GM18861 (cell line): Measurements from ENCODE around the gene TRAPPC11.

Experiments used
- ATAC-seq: cut with Tn5 transposase; IDR thresholded peaks from one replicate; pipeline ENCODE4 v1.9.1; 2021; ENCODE audit not compliant: unreplicated experiment

The TRAPPC11 gene

DNA sequence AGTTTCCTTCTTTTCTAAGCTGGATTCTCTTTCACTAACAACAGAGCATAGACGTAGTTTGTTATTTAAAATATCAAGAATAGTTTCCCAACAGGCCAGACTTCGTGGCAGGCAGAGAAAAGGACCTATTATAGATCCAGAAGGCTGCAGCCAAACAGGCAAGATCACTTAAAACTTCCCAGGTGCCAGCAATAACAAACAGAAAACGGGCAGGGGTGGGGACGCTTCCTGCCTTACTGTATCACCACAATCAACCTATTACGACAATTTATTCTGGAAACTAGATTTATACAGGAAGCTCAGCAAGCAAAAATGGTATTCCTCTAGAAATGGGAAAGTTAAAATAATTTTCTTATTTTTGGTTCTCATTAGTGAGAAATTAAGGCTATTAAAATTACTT lies 22.2 kb upstream of the TRAPPC11 start:
- ATAC-seq, result no peak

DNA sequence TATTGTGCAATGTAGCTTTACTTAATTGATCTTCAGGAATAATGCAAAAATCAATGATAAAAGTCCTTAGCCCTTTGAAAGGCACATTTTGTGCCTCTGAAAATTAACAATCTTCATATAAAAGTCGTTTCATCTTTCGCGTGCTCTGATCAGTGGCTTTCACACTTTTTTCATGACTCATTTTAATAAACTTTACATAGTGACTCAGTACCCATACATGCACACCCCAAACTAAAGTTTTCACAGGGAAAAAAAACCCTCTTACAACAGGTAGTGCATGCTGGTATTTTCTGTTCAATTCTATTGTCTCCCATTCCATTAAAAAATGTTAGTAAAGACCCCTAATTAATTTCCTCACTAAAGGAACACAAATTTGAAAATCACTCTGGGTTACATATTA lies 21.6 kb upstream of the TRAPPC11 start:
- ATAC-seq, result no peak

DNA sequence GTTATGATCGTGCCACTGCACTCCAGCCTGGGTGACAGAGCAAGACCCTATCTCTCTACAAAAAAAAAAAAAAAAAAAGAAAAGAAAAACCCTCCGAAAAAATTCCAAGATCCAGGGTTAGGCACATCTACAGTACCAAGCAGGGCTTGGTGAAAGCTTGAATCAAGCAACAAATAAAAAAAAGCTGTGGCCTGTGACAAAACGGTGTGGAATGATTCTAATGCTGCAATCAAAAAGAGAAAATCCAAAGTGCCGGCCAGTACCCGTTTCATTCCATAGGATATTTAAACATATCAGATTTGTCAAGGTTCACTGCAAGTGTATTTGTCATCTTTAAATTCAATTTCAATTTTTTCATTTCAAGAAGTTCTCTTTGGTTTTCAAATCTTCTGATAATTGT lies 20.7 kb upstream of the TRAPPC11 start:
- ATAC-seq, result no peak

DNA sequence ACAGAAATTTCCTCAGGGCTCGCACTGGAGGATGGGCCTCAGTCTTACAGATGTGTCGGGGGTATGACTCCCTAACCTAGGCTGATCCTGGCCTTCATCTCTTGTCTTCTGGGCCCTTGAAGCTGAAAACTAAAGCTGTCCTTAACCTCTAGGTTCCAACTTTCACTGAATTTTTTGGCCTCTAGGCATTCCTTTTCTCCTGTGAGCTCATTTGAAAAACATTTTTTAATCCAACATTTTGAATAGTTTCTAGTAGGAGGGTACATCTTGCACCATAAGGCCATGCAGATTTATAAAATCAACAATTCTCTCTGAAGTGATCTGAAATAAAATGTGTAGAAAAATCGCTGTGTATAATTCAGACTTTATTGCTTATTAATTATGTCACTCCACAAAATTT lies 19.8 kb upstream of the TRAPPC11 start:
- ATAC-seq, result no peak

DNA sequence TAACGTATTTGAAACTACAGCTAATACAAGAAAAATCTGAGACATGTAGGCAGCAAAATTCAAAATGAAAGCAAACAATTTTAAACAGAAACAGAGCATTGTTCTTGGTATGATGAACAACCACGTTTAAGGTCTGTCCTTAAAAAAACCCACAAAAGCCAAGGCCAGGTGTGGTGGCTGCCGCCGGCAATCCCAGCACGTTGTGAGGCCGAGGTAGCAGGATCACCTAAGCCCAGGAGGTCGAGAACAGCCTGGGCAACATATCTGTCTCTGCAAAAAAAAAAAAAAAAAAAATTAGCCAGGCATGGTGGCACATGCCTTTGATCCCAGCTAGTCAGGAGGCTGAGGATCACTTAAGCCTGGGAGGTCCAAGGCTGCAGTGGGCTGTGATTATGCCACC lies 13.8 kb upstream of the TRAPPC11 start:
- no peak for ATAC-seq

DNA sequence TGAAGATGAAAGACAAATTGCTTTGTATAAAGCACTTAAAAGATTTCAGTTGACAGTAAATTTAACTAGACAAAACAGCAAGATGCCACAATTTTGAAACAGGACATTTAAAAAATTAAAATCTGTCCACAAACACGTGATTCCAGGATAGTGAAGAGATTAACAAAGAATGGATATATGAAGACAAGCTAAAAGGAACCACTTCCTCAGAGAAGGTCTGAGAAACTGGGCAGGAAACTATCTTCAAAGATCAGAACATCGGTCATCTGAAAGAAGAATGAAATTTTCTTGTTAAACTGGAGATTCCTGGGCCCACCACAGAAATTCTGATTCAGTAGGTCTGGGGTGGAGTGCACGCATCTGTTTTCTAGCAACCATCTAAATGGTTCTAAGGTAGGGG lies 1.5 kb upstream of the TRAPPC11 start:
- ATAC-seq, result no peak

DNA sequence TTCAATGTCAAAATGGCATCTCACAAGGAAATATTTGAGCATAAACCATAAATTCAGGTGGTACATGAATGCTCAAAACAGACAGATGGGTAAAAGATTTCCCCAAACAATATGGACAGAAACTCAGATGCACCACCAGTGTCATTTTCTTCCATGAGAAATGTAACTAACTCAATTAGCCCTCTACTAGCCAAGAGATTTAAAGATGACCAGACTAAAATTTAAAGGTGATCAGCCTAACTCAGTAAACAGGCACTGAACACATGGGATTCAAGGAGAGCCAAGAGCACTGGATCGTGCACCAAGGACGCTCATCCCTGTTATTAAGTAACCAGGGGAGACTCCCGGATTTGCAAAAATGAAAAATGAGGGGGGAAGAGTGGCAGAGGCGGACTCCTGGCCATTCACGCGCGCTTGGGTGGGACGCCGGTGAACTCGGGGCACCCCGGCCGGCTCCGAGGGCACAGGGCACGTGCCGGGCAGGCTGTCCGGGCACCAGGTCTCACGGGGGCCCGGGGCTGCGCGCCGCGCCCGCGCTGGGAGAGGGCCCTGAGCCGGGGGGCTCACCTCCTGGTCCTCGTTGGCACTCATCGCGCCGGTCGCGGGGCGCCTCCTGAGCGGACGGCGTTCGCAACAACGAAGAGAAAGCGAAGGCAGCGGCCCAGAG lies 598 bp upstream of the TRAPPC11 start:
- ATAC-seq, result no peak

DNA sequence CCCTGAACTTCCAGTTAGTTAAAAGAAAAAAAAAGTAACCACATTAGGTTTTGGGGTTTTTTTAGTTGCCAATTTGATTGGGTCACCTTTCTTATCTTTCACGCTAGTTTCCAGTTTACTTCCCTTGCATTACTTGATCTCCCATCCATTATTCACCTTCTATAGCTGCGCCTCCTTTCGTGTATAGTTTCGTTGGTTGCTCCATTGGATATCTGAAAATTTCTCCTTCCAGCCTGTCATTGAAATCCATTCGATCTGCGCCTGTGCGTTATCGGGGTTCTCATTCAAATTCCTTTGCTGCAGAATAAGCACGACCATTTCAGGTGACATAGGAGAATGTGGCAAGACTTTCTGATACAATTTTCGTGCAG lies 764 bp downstream of the TRAPPC11 start:
- no peak for ATAC-seq

DNA sequence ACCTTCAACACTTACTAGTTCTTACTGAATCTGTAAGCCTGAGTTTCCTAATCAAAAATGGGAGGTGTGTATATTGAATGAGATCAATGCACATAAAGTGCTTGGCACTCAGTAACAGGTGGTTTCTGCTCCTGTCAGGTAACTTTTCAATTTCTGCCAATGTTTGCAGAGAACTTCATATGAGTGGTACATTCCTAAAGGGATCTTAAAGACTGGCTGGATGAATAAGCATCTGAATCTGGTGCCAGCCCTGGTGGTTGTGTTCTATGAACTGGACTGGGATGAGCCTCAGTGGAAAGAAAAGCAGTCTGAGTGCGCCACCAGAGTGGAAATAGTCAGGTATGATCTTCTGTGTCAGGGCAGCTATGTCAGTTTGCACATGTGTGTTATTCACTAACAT lies 7.0 kb downstream of the TRAPPC11 start:
- no peak for ATAC-seq

DNA sequence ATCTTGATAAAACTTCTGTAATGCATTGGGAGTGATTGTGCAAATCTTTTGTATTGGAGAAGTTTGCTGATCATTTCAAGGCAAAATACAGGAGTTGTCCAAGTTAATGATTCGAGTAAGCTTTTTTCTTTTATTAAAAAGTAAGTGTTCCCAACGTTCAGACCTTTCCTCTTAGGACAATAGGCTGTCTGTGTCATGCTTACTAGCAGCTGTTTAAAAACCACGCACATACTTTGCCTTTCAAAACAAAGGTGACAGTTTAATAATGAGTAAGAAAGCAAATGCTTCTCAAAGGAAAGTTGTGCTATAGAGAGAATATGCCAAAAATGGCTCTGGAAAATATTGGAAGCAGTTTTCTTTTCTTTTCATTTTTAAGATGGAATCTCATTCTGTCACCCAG lies 11.2 kb downstream of the TRAPPC11 start:
- ATAC-seq, result no peak

DNA sequence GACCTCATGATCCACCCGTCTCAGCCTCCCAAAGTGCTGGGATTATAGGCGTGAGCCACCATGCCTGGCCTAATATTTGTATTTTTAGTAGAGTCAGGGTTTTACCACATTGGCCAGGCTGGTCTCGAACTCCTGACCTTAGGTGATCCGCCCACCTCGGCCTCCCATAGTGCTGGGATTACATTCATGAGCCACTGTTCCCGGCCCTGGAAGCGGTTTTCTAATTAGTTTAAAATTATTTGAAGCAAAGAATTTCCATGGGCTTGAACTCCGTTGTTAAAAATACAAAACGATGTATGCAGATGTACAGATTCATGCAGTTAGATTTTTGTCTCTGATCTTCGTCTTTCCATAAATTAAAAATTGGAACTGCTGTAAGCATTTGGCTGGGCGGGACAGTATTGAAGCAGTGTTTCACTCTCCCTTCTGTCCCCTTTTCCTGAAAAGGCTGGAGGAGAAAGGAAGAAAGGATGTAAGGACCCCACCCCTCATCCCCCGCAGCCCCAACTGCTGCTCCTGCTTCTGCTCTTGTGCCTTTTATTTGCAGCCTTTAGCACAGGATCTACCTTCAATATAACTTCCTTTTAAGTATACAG lies 12.0 kb downstream of the TRAPPC11 start:
- ATAC-seq, result no peak

DNA sequence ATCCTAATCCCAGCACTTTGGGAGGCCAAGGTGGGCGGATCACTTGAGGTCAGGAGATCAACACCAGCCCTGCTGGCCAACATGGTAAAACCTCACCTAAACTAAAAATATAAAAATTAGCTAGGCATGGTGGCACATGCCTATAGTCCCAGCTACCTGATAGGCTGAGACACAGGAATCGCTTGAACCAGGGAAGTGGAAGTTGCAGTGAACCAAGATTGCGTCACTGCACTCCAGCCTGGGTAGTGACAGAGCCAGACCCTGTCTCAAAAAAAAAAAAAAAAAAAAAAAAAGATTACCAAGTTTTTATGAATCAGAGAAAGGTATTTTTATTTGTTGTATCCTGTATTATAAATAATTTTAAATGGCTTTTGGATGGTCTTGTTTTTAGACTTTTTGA lies 15.1 kb downstream of the TRAPPC11 start:
- ATAC-seq, result no peak

DNA sequence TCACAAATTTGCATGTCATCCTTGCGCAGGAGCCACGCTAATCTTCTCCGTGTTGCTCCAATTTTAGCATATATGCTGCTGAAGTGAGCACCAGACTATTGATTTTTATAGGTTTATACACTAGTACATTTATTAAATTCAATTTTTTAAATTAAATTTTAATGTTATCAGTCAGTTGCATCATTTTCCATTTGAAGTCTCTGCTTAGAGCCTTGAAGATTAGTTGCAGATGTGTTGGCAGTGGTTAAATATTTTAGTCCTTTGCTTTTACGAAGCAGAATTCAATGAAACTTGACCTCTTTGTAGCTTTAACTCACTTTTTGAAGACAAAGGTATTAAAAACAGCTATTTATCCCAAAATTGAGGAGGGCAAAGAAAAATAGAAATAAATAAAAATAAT lies 16.5 kb downstream of the TRAPPC11 start:
- no peak for ATAC-seq

DNA sequence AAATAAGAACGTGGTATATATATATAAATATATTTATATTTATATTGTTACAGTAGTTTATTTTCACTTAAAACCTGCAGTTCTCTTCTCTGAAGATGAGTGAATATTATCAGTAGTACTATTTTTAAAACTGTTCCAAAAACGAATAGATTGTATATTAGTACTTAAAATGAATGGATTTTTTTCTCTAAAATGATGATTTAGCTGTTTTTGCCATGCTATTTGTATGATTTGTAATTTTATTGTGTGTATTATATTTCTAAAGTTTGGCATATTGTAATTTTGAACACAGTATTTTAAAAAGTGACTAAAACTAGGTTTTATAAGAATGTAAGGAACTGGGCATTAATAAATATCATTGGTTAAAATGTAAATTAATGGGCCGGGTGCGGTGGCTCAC lies 22.0 kb downstream of the TRAPPC11 start:
- no peak for ATAC-seq

DNA sequence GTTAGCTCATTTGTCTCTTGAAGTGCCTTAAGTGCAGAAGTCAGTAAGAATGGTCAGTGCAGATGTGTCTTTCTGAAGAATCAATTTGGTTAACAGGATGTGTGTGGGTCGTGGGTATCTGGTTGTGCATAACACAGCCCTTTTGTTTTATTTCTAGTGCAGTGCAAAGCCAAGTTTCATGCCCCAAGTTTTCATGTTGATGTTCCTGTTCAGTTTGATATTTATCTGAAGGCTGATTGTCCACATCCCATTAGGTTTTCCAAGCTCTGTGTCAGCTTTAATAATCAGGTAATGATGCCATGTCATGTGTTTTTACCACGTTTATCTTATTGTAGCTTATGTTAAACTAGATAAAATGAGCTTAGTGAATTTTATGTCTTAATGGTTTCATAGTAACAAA lies 27.4 kb downstream of the TRAPPC11 start:
- no peak for ATAC-seq

DNA sequence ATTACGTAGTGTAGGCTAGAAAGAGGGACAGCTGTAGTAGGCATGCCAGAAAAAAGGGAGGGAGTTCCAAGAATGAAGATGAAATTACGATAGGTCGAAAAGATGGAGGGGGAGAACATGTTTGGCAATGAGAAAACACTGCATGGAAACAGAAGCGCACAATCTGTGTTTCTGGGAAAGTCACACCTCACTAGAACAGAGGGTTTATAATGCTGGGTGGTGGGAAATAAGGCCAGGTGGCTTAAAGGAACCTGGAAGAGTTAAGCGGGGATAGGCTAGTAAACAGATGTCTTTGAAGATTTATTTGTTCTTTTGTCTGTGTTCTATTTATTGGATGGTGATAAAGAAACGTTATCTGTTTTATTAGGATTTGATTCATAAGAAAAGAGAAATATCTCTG lies 29.1 kb downstream of the TRAPPC11 start:
- no peak for ATAC-seq

DNA sequence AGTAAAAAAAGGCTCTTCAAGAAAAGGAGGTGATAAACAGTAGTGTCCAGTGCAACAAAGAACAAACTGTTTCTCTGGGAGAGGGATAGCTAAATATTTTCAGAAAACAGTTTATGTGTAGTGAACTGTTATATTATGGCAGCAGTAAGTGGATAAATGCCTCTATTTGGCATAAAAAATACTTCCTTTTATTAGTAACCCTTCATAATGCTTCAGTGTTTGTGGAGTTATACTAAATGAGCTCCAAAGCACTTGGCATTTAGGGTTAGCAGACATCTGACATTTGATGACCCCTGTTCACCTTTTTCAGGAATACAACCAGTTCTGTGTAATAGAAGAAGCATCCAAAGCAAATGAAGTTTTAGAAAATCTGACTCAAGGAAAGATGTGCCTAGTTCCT lies 31.9 kb downstream of the TRAPPC11 start:
- no peak for ATAC-seq

DNA sequence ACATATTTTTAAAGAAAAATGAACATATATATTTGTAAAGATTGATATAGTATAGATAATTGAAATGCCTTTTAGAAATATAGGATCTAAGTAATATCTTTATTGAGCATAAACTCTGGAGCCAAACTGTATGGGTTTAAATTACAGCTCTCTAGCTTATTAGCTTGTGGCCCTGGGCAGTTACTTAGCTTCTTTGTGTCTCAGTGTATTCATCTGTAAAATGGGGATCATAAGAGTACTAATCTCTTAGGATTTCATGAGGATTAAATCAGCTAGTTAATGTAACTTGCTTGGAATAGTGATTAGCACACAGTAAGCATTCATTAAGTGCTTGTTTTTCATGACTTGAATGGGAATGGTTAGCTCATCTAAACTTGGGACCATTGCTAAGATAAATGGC lies 32.8 kb downstream of the TRAPPC11 start:
- no peak for ATAC-seq

DNA sequence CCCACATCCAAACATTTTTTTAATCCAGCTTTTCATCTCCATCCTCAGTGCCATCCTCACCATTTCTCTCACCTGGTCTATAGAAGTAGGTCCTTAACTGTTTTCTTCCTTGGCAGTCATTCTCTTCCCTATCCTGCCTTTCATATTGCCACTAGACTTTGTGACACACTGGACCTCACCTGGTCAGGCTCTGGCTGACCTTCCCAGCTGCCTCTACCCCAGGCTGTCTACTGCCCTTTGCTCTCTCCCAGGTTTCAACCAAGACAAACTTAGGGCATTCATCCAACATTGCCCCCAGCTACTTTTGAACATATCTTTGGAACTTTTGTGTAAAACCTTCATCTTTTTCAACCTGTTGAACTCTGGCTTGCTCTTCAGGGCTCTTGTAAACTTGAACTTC lies 39.8 kb downstream of the TRAPPC11 start:
- no peak for ATAC-seq

DNA sequence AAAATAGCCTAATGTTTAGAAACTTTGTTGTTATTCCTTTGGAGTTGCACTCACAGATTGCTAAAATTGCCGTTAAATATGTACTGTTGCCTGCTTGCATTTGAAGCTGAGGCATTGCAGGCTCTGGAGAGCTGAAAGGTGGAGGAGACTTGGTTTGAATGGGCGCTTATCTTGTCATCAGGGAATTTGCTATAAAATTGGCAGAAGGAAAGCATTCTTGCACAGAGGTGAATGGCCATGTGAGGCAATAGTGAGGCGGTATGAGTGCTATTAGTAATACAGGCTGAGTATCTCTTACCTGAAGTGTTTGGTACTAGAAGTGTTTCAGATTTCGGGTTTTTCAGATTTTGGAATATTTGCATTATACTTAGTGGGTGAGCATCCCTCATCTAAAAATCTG lies 41.3 kb downstream of the TRAPPC11 start:
- no peak for ATAC-seq

DNA sequence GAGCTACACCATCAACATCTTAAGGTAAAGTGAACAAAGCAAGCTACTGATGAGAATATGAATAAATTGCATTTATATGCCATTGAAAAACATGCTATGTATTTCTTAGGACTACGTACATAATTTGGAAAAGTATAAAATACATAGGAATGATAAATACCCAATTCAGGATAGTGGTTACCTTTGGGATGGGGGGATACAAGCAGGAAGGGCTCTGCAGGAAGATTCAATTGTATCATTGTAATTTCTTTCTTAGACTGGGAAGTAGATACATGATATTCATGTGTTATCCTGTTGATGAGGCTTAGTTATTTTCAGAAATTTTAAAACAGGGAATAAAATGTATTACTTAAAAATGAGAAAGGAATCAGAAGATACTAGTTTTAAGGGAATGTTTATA lies 43.4 kb downstream of the TRAPPC11 start:
- ATAC-seq, result no peak

DNA sequence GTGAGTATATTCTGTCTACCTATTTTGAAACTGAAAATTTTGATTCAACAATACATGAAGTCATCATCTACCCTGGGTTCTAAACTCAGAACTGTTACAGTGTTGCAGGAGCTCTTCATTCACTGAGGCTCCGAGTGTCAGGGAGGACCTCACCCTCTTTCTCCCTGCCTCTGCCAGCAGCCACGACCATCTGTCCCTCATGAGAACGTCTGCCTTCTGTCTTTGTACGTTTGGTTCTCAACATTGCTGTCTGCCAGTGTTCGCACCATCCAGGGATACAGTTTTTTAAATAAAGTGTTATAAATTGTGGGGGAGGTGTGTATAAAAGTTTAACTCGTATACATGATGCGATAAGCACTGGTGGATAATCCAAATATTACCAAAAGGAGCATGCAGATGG lies 55.5 kb downstream of the TRAPPC11 start:
- no peak for ATAC-seq

DNA sequence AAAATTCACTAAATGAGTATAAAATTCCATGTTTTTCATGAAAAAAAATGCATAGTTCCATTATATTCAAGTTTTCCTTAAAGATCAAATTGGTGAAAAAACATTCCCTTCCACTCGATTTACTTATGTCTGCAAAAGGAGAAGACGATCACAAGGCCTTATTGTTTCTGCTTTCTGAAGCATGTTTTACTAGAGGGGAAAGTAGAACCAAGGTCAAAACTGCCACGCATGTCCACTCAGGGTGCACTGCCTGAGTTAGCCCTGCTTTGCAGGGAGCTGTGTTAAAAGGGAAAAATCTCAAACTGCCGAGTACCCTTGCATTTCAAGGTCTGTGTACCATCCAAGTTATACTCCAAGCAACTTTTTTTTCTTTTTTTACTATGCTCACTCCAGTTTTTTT lies 57.2 kb downstream of the TRAPPC11 start:
- ATAC-seq, result no peak
